ENCODE results near the gene POU2AF2. TPM values are rescaled to one million over a fixed set of nuclear protein-coding genes. Genes with fewer than 3 reads are reported as not detected.

Gene POU2AF2
- total RNA-seq, 4 donors from 2014 or later = 0.66 TPM; not detected in 3

GRCh38 chr11:111303461-111303860 lies 57.9 kb downstream of the POU2AF2 start:
- Histone ChIP-seq H3K9me3 (no peaks in the 10 kb centered on the region), H3K27ac (replicated peaks in 1 of 4) (peak overlapping the region in 1 of 4 donors; percentile 27), H3K4me1 (peaks cover 7 to 35% (median 30%) of the 10 kb centered on the region in 4 donors), H3K36me3 (peaks cover 0 to 5% (median 0%) of the 10 kb centered on the region in 4 donors), H3K4me3 (no peak overlapping the region), H3K27me3 (peaks cover 0 to 10% (median 0%) of the 10 kb centered on the region in 4 donors)
- 29% methylated on average over 4 of the region's 4 CpGs for WGBS
- TF ChIP-seq CTCF (IDR thresholded peaks at IDR 0.05) (no peak), POLR2A (IDR thresholded peaks at IDR 0.05; ENCODE audit: low read depth) (no peak), POLR2AphosphoS5 (IDR thresholded peaks at IDR 0.05) (no peak), EP300 (IDR thresholded peaks at IDR 0.05) (no peak)
- DNase-seq (ENCODE audit: extremely low spot score) = peak; percentile 66
- intact Hi-C loops (cut with DNase I) = loop anchor here (10.0 kb wide), 1 partner anchor 51 kb away; no protein-coding TSS in a partner anchor

- H3K4me1 ChIP-seq = peaks cover 0 to 17% (median 12%) of the 10 kb centered on the region in 4 donors
- no peaks in the 10 kb centered on the region for H3K27me3 ChIP-seq
- no peaks in the 10 kb centered on the region for H3K9me3 ChIP-seq
- peak; percentile 68 for DNase-seq (ENCODE audit: extremely low spot score)
- WGBS = 93% methylated on average over 5 of the region's 5 CpGs
- intact Hi-C loops (cut with DNase I) = loop anchor here (10.0 kb wide), 1 partner anchor 50 kb away; no protein-coding TSS in a partner anchor
- no peak overlapping the region for H3K4me3 ChIP-seq
- no peak overlapping the region for H3K27ac ChIP-seq (replicated peaks in 1 of 4)
- no peak for TF ChIP-seq CTCF (IDR thresholded peaks at IDR 0.05)
- peaks cover 0 to 5% (median 0%) of the 10 kb centered on the region in 4 donors for H3K36me3 ChIP-seq
Measured at GRCh38 chr11:111305162-111305802, 59.8 kb downstream of the POU2AF2 start.

- no peaks in the 10 kb centered on the region for H3K9me3 ChIP-seq
- peaks cover 0 to 13% (median 9%) of the 10 kb centered on the region in 4 donors for H3K4me1 ChIP-seq
- no peaks in the 10 kb centered on the region for H3K27me3 ChIP-seq
- intact Hi-C loops (cut with DNase I) = loop anchor here (10.0 kb wide), 1 partner anchor 49 kb away; no protein-coding TSS in a partner anchor
- H3K27ac ChIP-seq (replicated peaks in 1 of 4) = no peak overlapping the region
- no peak overlapping the region for H3K4me3 ChIP-seq
- TF ChIP-seq EP300 (IDR thresholded peaks at IDR 0.05) = no peak
- H3K36me3 ChIP-seq = peaks cover 0 to 5% (median 0%) of the 10 kb centered on the region in 4 donors
- 82% methylated on average over 4 of the region's 4 CpGs for WGBS
- peak; percentile 24 for DNase-seq (ENCODE audit: extremely low spot score)
Measured at GRCh38 chr11:111305876-111306275, 60.4 kb downstream of the POU2AF2 start.

GRCh38 chr11:111306321-111306720 lies 60.8 kb downstream of the POU2AF2 start:
- Histone ChIP-seq H3K36me3 (peaks cover 0 to 5% (median 0%) of the 10 kb centered on the region in 4 donors), H3K27me3 (no peaks in the 10 kb centered on the region), H3K9me3 (no peaks in the 10 kb centered on the region), H3K4me1 (peaks cover 0 to 13% (median 9%) of the 10 kb centered on the region in 4 donors), H3K4me3 (no peak overlapping the region), H3K27ac (replicated peaks in 1 of 4) (no peak overlapping the region)
- no peak for TF ChIP-seq EP300 (IDR thresholded peaks at IDR 0.05)
- no peak for TF ChIP-seq CTCF (IDR thresholded peaks at IDR 0.05)
- no peak for TF ChIP-seq POLR2A (IDR thresholded peaks at IDR 0.05; ENCODE audit: low read depth)
- TF ChIP-seq POLR2AphosphoS5 (IDR thresholded peaks at IDR 0.05) = no peak
- intact Hi-C loops (cut with DNase I) = loop anchor here (10.0 kb wide), 1 partner anchor 48 kb away; no protein-coding TSS in a partner anchor
- 91% methylated on average over 5 of the region's 5 CpGs for WGBS
- peak; percentile 90 for DNase-seq (ENCODE audit: extremely low spot score)

- no peak for TF ChIP-seq POLR2A (IDR thresholded peaks at IDR 0.05; ENCODE audit: low read depth)
- TF ChIP-seq EP300 (IDR thresholded peaks at IDR 0.05) = no peak
- TF ChIP-seq POLR2AphosphoS5 (IDR thresholded peaks at IDR 0.05) = no peak
- no peak for TF ChIP-seq CTCF (IDR thresholded peaks at IDR 0.05)
- WGBS = 96% methylated on average over 3 of the region's 3 CpGs
- H3K4me1 ChIP-seq = peaks cover 0 to 8% (median 7%) of the 10 kb centered on the region in 4 donors
- DNase-seq (ENCODE audit: extremely low spot score) = peak; percentile 55
- H3K27me3 ChIP-seq = no peaks in the 10 kb centered on the region
- no peak overlapping the region for H3K27ac ChIP-seq (replicated peaks in 1 of 4)
- intact Hi-C loops (cut with DNase I) = loop anchor here (10.0 kb wide), 1 partner anchor 47 kb away; no protein-coding TSS in a partner anchor
- no peak overlapping the region for H3K4me3 ChIP-seq
- H3K9me3 ChIP-seq = no peaks in the 10 kb centered on the region
- peaks cover 0 to 5% (median 0%) of the 10 kb centered on the region in 4 donors for H3K36me3 ChIP-seq
Measured at GRCh38 chr11:111307472-111308108, 62.1 kb downstream of the POU2AF2 start.

Measured in esophagus muscularis mucosa (tissue), 4 donors.